AG09309 (cell line): ENCODE measurements around the gene MIF4GD.

Source experiments
- DNase-seq: peaks from one replicate; pipeline ENCODE4 v3.0.0-alpha.2; 2010; ENCODE audit warnings: low read depth
- H3K4me3 ChIP-seq: 2 replicates; pipeline ENCODE4 v1.5.1; 2011; ENCODE audit warnings: mild to moderate bottlenecking, low read depth, low read length, moderate library complexity; ENCODE audit not compliant: control insufficient read depth
- CTCF ChIP-seq: IDR thresholded peaks from 2 replicates; pipeline ENCODE4 v1.5.1; 2011; ENCODE audit warnings: mild to moderate bottlenecking, low read depth, low read length, inconsistent platforms; ENCODE audit not compliant: insufficient read depth, control insufficient read depth; ENCODE audit errors: missing control alignments

MIF4GD gene

GRCh38 chr17:75271955-75272847 is 1.2 kb upstream of the MIF4GD start:
- H3K4me3 ChIP-seq, result peak overlapping the region; percentile 89
- no peak for TF ChIP-seq CTCF
- no peak for DNase-seq

DNA sequence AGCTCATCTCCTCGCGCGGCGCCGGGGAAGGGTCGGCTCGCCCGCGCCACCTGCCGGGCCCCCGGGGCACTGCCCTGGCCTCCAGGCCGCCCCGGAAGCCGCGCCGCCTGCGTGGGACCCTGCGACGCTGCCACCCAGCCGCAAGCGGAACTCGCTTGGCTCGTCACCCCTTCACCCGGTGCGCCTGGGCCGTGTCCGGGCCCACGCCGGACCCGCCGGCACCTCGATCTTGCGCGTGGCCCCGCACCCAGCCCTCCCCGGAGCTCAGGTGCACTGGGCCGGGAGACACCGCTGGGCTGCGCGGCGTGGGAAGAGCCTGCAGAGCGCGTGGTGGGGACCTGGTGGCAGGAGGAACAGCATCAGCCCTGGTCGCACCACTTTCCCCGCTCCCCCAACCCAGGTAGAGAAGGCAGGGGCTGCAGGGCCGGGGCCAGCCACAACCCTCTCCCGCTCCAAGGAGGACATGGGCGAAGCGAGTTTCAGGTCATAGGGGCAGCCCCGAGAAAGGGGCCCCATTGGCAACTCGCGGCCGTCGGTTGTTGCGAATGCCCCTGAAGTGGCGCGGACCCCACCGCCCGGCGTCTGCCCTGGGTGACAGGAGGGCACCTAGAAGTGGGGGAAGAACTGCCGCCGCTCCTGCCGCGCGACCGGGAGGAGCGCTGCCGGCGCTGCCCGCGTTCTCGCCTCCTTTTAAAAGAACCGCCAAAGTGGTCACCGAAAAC is 363 bp upstream of the MIF4GD start:
- peak; percentile 35 for TF ChIP-seq CTCF

DNA sequence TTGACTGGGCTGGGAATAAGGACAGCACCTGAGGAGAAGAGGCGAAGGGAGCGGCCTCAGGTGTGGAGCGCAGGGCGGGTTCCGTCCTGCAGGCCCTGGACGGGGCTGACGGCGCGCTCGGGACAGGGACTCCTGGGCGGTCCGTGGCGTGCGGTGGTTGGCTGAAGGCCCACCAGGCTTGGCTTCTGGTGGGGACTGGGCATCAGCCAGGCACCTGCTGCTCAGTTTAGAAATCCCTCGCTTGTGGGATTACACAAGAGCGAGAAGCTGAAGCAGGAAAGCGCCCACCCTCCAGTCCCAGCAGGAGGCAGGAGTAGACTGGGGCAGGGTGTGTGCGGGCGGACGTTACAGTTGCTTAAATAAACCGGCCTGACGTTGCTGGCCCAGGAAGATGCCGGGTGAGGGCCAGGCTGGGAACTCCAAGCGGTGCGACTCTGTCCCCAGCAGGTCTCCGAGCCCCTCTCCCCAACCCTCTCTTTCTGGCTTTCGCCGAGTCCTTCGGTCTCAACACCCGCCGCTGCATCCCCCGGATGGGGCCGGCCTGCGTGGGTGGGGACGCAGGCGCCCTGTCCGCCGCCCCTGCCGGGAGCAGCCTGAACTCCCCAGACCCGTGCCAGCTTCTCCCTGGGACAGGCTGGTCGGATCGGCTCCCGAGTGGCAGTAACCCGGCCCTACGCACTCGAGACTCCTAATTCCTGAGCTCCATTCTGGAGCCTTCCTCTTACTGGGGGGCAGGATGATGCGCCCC is 639 bp downstream of the MIF4GD start:
- peak; percentile 65 for TF ChIP-seq CTCF
- DNase-seq, result no peak
- H3K4me3 ChIP-seq, result peak overlapping the region; percentile 63

More for the DNA sequence above, 363 bp upstream of the MIF4GD start:
- no peak for DNase-seq
- peak overlapping the region; percentile 89 for H3K4me3 ChIP-seq

DNA sequence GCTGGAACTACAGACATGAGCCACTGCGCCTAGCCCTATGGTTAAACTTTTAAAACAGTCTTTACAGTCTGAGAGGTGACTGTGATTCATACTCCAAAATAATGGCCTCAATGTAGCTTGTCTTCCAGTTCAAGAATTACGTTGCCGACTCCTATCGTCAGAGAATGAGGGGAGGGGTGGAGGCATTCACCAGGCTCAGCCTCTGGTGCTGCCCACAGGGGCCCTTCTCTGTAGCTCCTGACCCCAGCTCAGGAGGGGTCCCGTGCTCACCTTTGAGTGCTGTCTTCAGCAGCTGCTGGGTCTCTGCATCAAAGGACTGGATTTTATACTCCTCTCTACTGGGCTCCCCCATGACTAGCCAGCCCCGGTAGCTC is 1.2 kb downstream of the MIF4GD start:
- peak overlapping the region; percentile 63 for H3K4me3 ChIP-seq
- DNase-seq, result no peak
- no peak for TF ChIP-seq CTCF

GRCh38 chr17:75267411-75268232 is 3.4 kb downstream of the MIF4GD start:
- no peak overlapping the region for H3K4me3 ChIP-seq
- no peak for TF ChIP-seq CTCF
- DNase-seq, result no peak

DNA sequence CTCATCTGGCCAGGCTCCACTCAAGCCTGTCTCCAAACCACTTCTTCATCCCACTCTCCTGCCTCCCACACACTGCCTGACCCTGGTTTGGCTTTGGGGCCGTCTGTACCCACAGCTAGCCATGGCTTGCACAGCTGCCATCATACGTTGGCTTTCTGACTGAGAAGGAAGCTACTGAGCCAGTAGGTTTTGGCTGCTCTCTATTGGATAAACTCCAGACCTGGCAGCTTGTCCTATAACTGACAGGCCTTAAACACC is 3.9 kb downstream of the MIF4GD start:
- no peak for DNase-seq
- no peak overlapping the region for H3K4me3 ChIP-seq
- no peak for TF ChIP-seq CTCF
